K562 (cell line): ENCODE data around the gene LRRC1. TPM values are rescaled to one million over a fixed set of nuclear protein-coding genes. Genes with fewer than 3 reads are reported as not detected.

Experiments used
- ATAC-seq: fragments of 200-7000 bp; cut with Tn5 transposase; 3 replicates; pipeline ENCODE4 v1.9.1; 2020; ENCODE audit warnings: moderate library complexity
- BruUV-seq: library from RNA; stranded (reverse); fragments of 400-500 nt; replicated peaks from 2 replicates; lab custom pipeline; 2021; lab: Mats Ljungman, UMichigan
- CTCF ChIA-PET: fragments of 300-600 bp; formaldehyde crosslinking; extraction: SDS; loops from one replicate; lab custom pipeline; 2021; ENCODE audit warnings: low intra/inter-chr PET ratio; lab: Yijun Ruan, JAX
- POLR2A ChIA-PET: fragments of 300-600, 350-650 bp; sonication (Branson Sonifier 250); formaldehyde crosslinking; extraction: SDS; loops from one replicate; lab custom pipeline; 2021; ENCODE audit warnings: antibody characterized with exemption, inconsistent platforms; lab: Yijun Ruan, JAX
- DNase-seq, 4 experiments: peaks; one replicate each; pipeline versions ENCODE4 v3.0.0 to v3.0.0-alpha.2; 2011 to 2018; ENCODE audit warnings: low spot score in 3 of 4, mixed read lengths in 3 of 4; ENCODE audit errors: extremely low read depth in 1 of 4
- FAIRE-seq: peaks from 2 replicates; lab custom pipeline; 2011; peaks lifted over from hg19 to GRCh38; lab: Jason Lieb, UNC
- H2AFZ ChIP-seq: 2 replicates; pipeline ENCODE4 v1.6.0; 2011; ENCODE audit warnings: low read depth, low read length, control low read depth, inconsistent platforms
- H3K27ac ChIP-seq: fragments of 200-600 bp; 3 replicates; pipeline ENCODE4 v1.8.0; 2011; ENCODE audit warnings: low read depth, mild to moderate bottlenecking, control low read depth, inconsistent platforms, low read length, moderate library complexity, mixed read lengths; ENCODE audit errors: extremely low read depth
- H3K27me3 ChIP-seq, 2 experiments: fragments of 300-600 bp in 1 of 2; 2 replicates in 1 of 2; 3 replicates in 1 of 2; pipeline versions ENCODE4 v1.6.0 to v1.8.0; 2011; ENCODE audit warnings: inconsistent platforms in 2 of 2, low read length in 2 of 2, mild to moderate bottlenecking in 1 of 2, mixed read lengths in 1 of 2, moderate library complexity in 1 of 2; ENCODE audit not compliant: control insufficient read depth in 2 of 2, insufficient read depth in 2 of 2
- H3K36me3 ChIP-seq: fragments of 300-600 bp; 3 replicates; pipeline ENCODE4 v1.8.0; 2011; ENCODE audit warnings: mild to moderate bottlenecking, low read length, inconsistent platforms; ENCODE audit not compliant: control insufficient read depth, insufficient read depth
- H3K4me1 ChIP-seq, 2 experiments: fragments of 200-600 bp in 1 of 2; replicated peaks in 1 of 2; 2 replicates in 1 of 2; 3 replicates in 1 of 2; pipeline versions ENCODE4 v1.5.1 to v1.8.0; 2011; ENCODE audit warnings: inconsistent platforms in 2 of 2, low read length in 2 of 2, mild to moderate bottlenecking in 1 of 2, mixed read lengths in 1 of 2, moderate library complexity in 1 of 2; ENCODE audit not compliant: control insufficient read depth in 2 of 2, insufficient read depth in 2 of 2
- H3K4me2 ChIP-seq: 2 replicates; pipeline ENCODE4 v1.6.1; 2011; ENCODE audit warnings: low read length, control low read depth, inconsistent platforms, mixed read lengths; ENCODE audit not compliant: insufficient read depth
- H3K4me3 ChIP-seq: fragments of 200-600 bp; sonication (generic), shearing (Covaris generic); 2 replicates; pipeline ENCODE4 v1.5.1; 2016; ENCODE audit warnings: control low read depth, inconsistent platforms
- H3K79me2 ChIP-seq: fragments of 200-600 bp; 3 replicates; pipeline ENCODE4 v1.8.0; 2011; ENCODE audit warnings: low read length, inconsistent platforms; ENCODE audit not compliant: control insufficient read depth, insufficient read depth
- H3K9ac ChIP-seq, 2 experiments: 2 replicates each; pipeline versions ENCODE4 v1.6.0 to v1.6.1; 2011; ENCODE audit warnings: low read depth in 2 of 2, low read length in 2 of 2, control low read depth in 1 of 2, inconsistent platforms in 1 of 2, mild to moderate bottlenecking in 1 of 2, mixed read lengths in 1 of 2; ENCODE audit not compliant: insufficient read depth in 1 of 2
- H3K9me1 ChIP-seq: one replicate; pipeline ENCODE4 v1.6.0; 2011; ENCODE audit warnings: inconsistent platforms, mild to moderate bottlenecking, low read length, moderate library complexity; ENCODE audit not compliant: control insufficient read depth, insufficient read depth
- H3K9me3 ChIP-seq: replicated peaks from 2 replicates; pipeline ENCODE4 v1.5.1; 2011; ENCODE audit warnings: low read depth, low read length, inconsistent platforms; ENCODE audit not compliant: control insufficient read depth, insufficient read depth
- H4K20me1 ChIP-seq: replicated peaks from 2 replicates; pipeline ENCODE4 v1.6.1; 2011; ENCODE audit warnings: low read length, inconsistent platforms, mixed read lengths; ENCODE audit not compliant: control insufficient read depth, insufficient read depth
- HBP1 ChIP-seq: fragments of 450-650 bp; formaldehyde crosslinking; IDR thresholded peaks from 2 replicates; pipeline ENCODE4 v1.4.0; 2022; ENCODE audit warnings: missing genetic modification characterization
- IFI16 ChIP-seq: fragments of 250-450 bp; sonication (Bioruptor Pico); IDR thresholded peaks from 2 replicates; pipeline ENCODE4 v2.1.2; 2022; ENCODE audit warnings: mild to moderate bottlenecking, inconsistent platforms
- PHB2 ChIP-seq: fragments of 450-650 bp; IDR thresholded peaks from 2 replicates; pipeline ENCODE4 v1.6.1; 2017; ENCODE audit warnings: low read depth
- PHTF2 ChIP-seq: fragments of 250-450 bp; sonication (Bioruptor Pico); IDR thresholded peaks from 2 replicates; pipeline ENCODE4 v1.5.0; 2021; ENCODE audit warnings: mild to moderate bottlenecking
- PRMT5 ChIP-seq: sonication (generic); formaldehyde crosslinking; IDR thresholded peaks from 2 replicates; pipeline ENCODE4 v1.5.0; 2020; ENCODE audit warnings: missing genetic modification reagents
- SMARCC2 ChIP-seq: fragments of 450-650 bp; IDR thresholded peaks from 2 replicates; pipeline ENCODE4 v1.6.1; 2017; ENCODE audit warnings: antibody characterized with exemption, moderate library complexity, mild to moderate bottlenecking, low read depth
- TFAP4 ChIP-seq: sonication (generic); formaldehyde crosslinking; IDR thresholded peaks from 2 replicates; pipeline ENCODE4 v1.8.0; 2022; ENCODE audit warnings: missing genetic modification reagents, mild to moderate bottlenecking, moderate library complexity, borderline replicate concordance
- TRIM24 ChIP-seq, 2 experiments: fragments of 450-650 bp; IDR thresholded peaks; 2 replicates each; pipeline ENCODE4 v1.6.1; 2016
- ZNF324 ChIP-seq: fragments of 250-450 bp; sonication (Bioruptor Pico); IDR thresholded peaks from 2 replicates; pipeline ENCODE4 v1.4.0; 2020; ENCODE audit warnings: mild to moderate bottlenecking
- ZNF511 ChIP-seq: sonication (generic); formaldehyde crosslinking; IDR thresholded peaks from 2 replicates; pipeline ENCODE4 v1.8.0; 2022; ENCODE audit warnings: mild to moderate bottlenecking, missing genetic modification reagents
- ZNF589 ChIP-seq: fragments of 200-800 bp; sonication (Bioruptor generic); IDR thresholded peaks from 2 replicates; pipeline ENCODE4 v1.6.1; 2016; ENCODE audit warnings: low read depth, missing genetic modification characterization, missing compliant biosample characterization
- WGBS: fragments of 100-300 bp; shearing (Covaris generic); methylation state at CpG from one replicate; pipeline ENCODE4 v1.1.6; 2016; ENCODE audit warnings: low coverage, mixed read lengths; ENCODE audit not compliant: insufficient coverage; ENCODE audit errors: missing lambda C conversion rate; 5-methylcytosine and 5-hydroxymethylcytosine counted together
- in situ Hi-C: fragments of 300-500 bp; cut with MboI; formaldehyde crosslinking; loops from 4 replicates; pipeline ENCODE4 v1.15.0; 2018; ENCODE audit warnings: inconsistent platforms, mixed read lengths
- intact Hi-C: fragments of 100-400 bp; cut with micrococcal nuclease; formaldehyde crosslinking; loops from 2 replicates; pipeline ENCODE4 v1.14.2; 2022
- polyA plus RNA-seq, 8 experiments: library from polyadenylated mRNA; depleted of rRNA in 4 of 8; stranded (reverse) in 5 of 8; unstranded in 3 of 8; fragments of >200 nt; fragmentation: Nextera tagmentation in 2 of 8; fragmentation: Illumina TruSeq in 1 of 8; extraction: Ambion mirVana in 2 of 8; extraction: Trizol in 1 of 8; gene quantifications; 2 replicates each; pipeline versions ENCODE4 v1.2.1 to v1.2.3, GENCODE V29; 2011 to 2014; ENCODE audit warnings: inconsistent platforms in 1 of 8, missing spikeins in 1 of 8
- total RNA-seq, 7 experiments: library from RNA; depleted of rRNA in 6 of 7; stranded (reverse); fragments of >200 nt in 6 of 7; fragmentation: Illumina TruSeq in 2 of 7; extraction: Trizol in 2 of 7; gene quantifications; 2 replicates each; pipeline versions ENCODE4 v1.2.1 to v1.2.3, GENCODE V29; 2011 to 2021; ENCODE audit warnings: low replicate concordance in 1 of 7

Gene LRRC1
- total and polyA plus RNA-seq, 9 of the 15 experiments (the other 6 are each of a cell fraction or from before 2014, with no cell fraction given): not detected

GRCh38 chr6:53910834-53911233, 116.0 kb downstream of the LRRC1 start (continued):
- TF ChIP-seq IFI16 (CRISPR knock-in tag): no peak
- no peak for TF ChIP-seq TRIM24 (IDR thresholded peaks at IDR 0.05)
- TF ChIP-seq PHB2: no peak
- no peak for TF ChIP-seq HBP1 (CRISPR knock-in tag)
- TF ChIP-seq SMARCC2: no peak
- TF ChIP-seq PRMT5 (CRISPR knock-in tag): no peak

GRCh38 chr6:53912661-53913060, 117.9 kb downstream of the LRRC1 start:
- Histone ChIP-seq H3K4me1 (no peaks in the 10 kb centered on the region), H3K27me3 (no peaks in the 10 kb centered on the region), H3K9ac (no peak overlapping the region), H3K27ac (no peak overlapping the region), H3K4me3 (no peak overlapping the region), H3K36me3 (no peaks in the 10 kb centered on the region), H3K9me1 (no peaks in the 10 kb centered on the region), H3K79me2 (no peaks in the 10 kb centered on the region), H4K20me1 (no peaks in the 10 kb centered on the region), H3K9me3 (no peaks in the 10 kb centered on the region), H3K4me2 (no peak overlapping the region), H2AFZ (no peak overlapping the region)
- intact Hi-C loops (no loop called here), in situ Hi-C loops (no loop called here)
- TF ChIP-seq ZNF324 (CRISPR knock-in tag) (no peak), ZNF511 (no peak), PHTF2 (CRISPR knock-in tag) (no peak), ZNF589 (CRISPR knock-in tag) (no peak), TFAP4 (no peak)
- ATAC-seq (no peak), FAIRE-seq (no peak), DNase-seq (no peak)
- ChIA-PET POLR2A (no interaction called here), CTCF (no interaction called here)
- 9% methylated on average over 1 of the region's 1 CpG for WGBS
- no TSS peak for BruUV-seq
